A549 (cell line): Measurements from ENCODE around the gene TMEM191C.
"Not testable (repeated sequence)": the region's sequence is repeated elsewhere in the genome, so short reads cannot be mapped to it uniquely, and the experiment has no call there.

ENCODE experiments used
- CHD2 ChIP-seq: fragments of 150-350 bp; IDR thresholded peaks from 2 replicates; pipeline ENCODE4 v1.6.1; 2014; ENCODE audit warnings: low read length; ENCODE audit not compliant: partially characterized antibody
- CTCF ChIP-seq: fragments of >200 bp; sonication (Bioruptor Twin); formaldehyde crosslinking; IDR thresholded peaks from 3 replicates; pipeline ENCODE4 v1.5.1; 2016
- FOXS1 ChIP-seq: fragments of 250-450 bp; sonication (Bioruptor Pico); IDR thresholded peaks from 2 replicates; pipeline ENCODE4 v1.5.0; 2020; ENCODE audit warnings: mild to moderate bottlenecking, moderate library complexity
- HDAC2 ChIP-seq: fragments of 200-600 bp; sonication (generic); IDR thresholded peaks from 2 replicates; pipeline ENCODE4 v1.6.1; 2016
- MAX ChIP-seq: IDR thresholded peaks from 2 replicates; pipeline ENCODE4 v1.6.1; 2012
- PBX3 ChIP-seq: IDR thresholded peaks from 2 replicates; pipeline ENCODE4 v1.6.1; 2012
- POLR2A ChIP-seq: IDR thresholded peaks from 2 replicates; pipeline ENCODE4 v1.6.1; 2012; ENCODE audit warnings: mild to moderate bottlenecking, low read length
- RAD21 ChIP-seq, 2 experiments: fragments of >200 bp in 1 of 2; sonication (Bioruptor Twin) in 1 of 2; formaldehyde crosslinking in 1 of 2; IDR thresholded peaks in 1 of 2; conservative IDR thresholded peaks in 1 of 2; 2 replicates in 1 of 2; 3 replicates in 1 of 2; pipeline ENCODE4 v1.6.1; 2012 to 2018; ENCODE audit warnings: inconsistent platforms in 1 of 2

DNA sequence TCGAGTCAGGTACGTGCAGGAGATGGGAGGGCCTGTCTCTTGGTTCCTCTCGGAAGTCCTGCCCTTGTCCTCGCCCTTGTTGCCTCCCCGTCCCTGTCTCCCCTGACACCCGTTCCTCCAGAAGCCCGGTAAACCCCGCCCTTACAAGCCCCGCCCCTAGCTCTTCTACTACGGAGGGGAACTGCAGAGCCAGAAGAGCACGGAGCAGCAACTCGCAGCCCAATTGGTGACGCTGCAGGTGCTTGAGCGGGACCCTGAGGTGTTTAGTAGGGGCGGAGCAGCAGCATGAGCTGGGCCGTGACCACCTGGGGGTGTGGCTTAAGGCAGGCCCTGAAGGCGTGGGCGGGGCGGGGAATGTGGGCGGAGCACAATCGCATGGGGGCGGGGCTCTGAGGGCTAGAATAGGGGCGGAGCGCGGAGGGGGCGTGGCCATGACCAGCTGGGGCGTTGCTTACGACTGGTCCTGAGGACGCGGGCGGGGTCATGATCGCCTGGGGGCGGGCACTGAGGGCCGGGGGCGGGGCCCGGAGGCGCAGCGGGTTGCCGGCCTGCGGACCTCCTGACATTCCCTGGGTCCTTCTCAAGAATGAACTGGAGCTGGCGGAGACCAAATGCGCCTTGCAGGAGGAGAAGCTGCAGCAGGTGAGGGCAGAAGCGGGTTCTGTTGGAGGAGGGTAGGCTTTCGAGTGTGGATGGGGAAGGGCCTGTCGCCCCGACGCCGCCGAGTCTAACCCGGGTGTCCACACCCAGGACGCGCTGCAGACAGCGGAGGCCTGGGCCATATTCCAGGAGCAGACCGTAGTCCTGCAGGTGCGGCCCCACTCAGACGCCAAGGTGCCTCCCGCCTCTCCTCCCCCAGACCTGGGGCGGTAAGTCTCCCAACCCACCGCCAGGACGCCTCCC is 1.3 kb downstream of the TMEM191C start:
- TF ChIP-seq RAD21 (conservative IDR thresholded peaks at IDR 0.05 in 1 of 2, IDR thresholded peaks at IDR 0.05 in 1 of 2); HDAC2; MAX; CTCF; POLR2A; CHD2; FOXS1 (CRISPR knock-in tag); PBX3: not testable (repeated sequence)
